ENCODE results near the gene OOEP.

GRCh38 chr6:73388800-73389512 is 19.3 kb upstream of the OOEP start:
- TF ChIP-seq EZH2phosphoT487 (conservative IDR thresholded peaks at IDR 0.05; ENCODE audit: low read length) (no peak), CTCF (IDR thresholded peaks at IDR 0.05; ENCODE audit: insufficient read depth, low read length, poor library complexity, severe bottlenecking) (no peak)
